HepG2 (cell line): Measurements from ENCODE around the gene KLF13. TPM values are rescaled to one million over a fixed set of nuclear protein-coding genes. Genes with fewer than 3 reads are reported as not detected.

Experiments
- ATAC-seq: fragments of 200-7000 bp; cut with Tn5 transposase; 3 replicates; pipeline ENCODE4 v1.9.1; 2020; ENCODE audit warnings: mild to moderate bottlenecking, moderate library complexity
- BruUV-seq: library from RNA; stranded (reverse); fragments of 400-500 nt; replicated peaks from 2 replicates; lab custom pipeline; 2021; lab: Mats Ljungman, UMichigan
- CTCF ChIA-PET: fragments of 300-600 bp; formaldehyde crosslinking; extraction: SDS; loops from one replicate; lab custom pipeline; 2021; ENCODE audit warnings: low total read pairs, inconsistent platforms, low intra/inter-chr PET ratio; lab: Yijun Ruan, JAX
- POLR2A ChIA-PET: fragments of 350-600 bp; sonication (Branson Sonifier 250); formaldehyde crosslinking; loops from one replicate; lab custom pipeline; 2020; ENCODE audit warnings: antibody characterized with exemption, inconsistent platforms; lab: Yijun Ruan, JAX
- DNase-seq: peaks from one replicate; pipeline ENCODE4 v3.0.0-alpha.2; 2015; ENCODE audit warnings: low spot score
- FAIRE-seq: peaks from 3 replicates; lab custom pipeline; 2011; peaks lifted over from hg19 to GRCh38; lab: Jason Lieb, UNC
- H2AFZ ChIP-seq: one replicate; pipeline ENCODE4 v1.6.1; 2011; ENCODE audit warnings: low read length, inconsistent platforms
- H3K27ac ChIP-seq: fragments of 300-600 bp; 3 replicates; pipeline ENCODE4 v1.8.0; 2011; ENCODE audit warnings: mixed run types, mild to moderate bottlenecking, mixed read lengths, low read length, inconsistent platforms; ENCODE audit not compliant: insufficient read depth; ENCODE audit errors: extremely low read length
- H3K27me3 ChIP-seq, 2 experiments: fragments of 200-600 bp in 1 of 2; 2 replicates in 1 of 2; 3 replicates in 1 of 2; pipeline versions ENCODE4 v1.6.0 to v1.8.0; 2011; ENCODE audit warnings: low read length in 2 of 2, mild to moderate bottlenecking in 2 of 2, moderate library complexity in 2 of 2, inconsistent platforms in 1 of 2; ENCODE audit not compliant: insufficient read depth in 2 of 2, control insufficient read depth in 1 of 2
- H3K36me3 ChIP-seq, 2 experiments: fragments of 200-600 bp in 1 of 2; replicated peaks in 1 of 2; 2 replicates in 1 of 2; 3 replicates in 1 of 2; pipeline versions ENCODE4 v1.5.1 to v1.8.0; 2011; ENCODE audit warnings: low read length in 2 of 2, inconsistent platforms in 1 of 2; ENCODE audit not compliant: insufficient read depth in 2 of 2, control insufficient read depth in 1 of 2
- H3K4me1 ChIP-seq: 2 replicates; pipeline ENCODE4 v1.5.1; 2012; ENCODE audit warnings: low read length, inconsistent platforms; ENCODE audit not compliant: insufficient read depth
- H3K4me2 ChIP-seq: 2 replicates; pipeline ENCODE4 v1.6.0; 2011; ENCODE audit warnings: low read depth, low read length, inconsistent platforms
- H3K4me3 ChIP-seq, 3 experiments: fragments of 200-600 bp in 1 of 3; sonication (generic), shearing (Covaris generic) in 1 of 3; replicated peaks in 1 of 3; 2 replicates each; pipeline ENCODE4 v1.5.1; 2011 to 2016; ENCODE audit warnings: low read length in 3 of 3, inconsistent platforms in 2 of 3, low read depth in 2 of 3, mild to moderate bottlenecking in 2 of 3, control low read depth in 1 of 3, mixed read lengths in 1 of 3; ENCODE audit not compliant: insufficient read depth in 1 of 3
- H3K79me2 ChIP-seq: one replicate; pipeline ENCODE4 v1.6.1; 2011; ENCODE audit warnings: low read length, inconsistent platforms; ENCODE audit not compliant: insufficient read depth
- H3K9ac ChIP-seq: 2 replicates; pipeline ENCODE4 v1.6.0; 2011; ENCODE audit warnings: mild to moderate bottlenecking, low read depth, low read length, inconsistent platforms; ENCODE audit not compliant: insufficient read depth
- H3K9me3 ChIP-seq: 2 replicates; pipeline ENCODE4 v1.5.1; 2012; ENCODE audit warnings: mild to moderate bottlenecking, low read length
- H4K20me1 ChIP-seq: 2 replicates; pipeline ENCODE4 v1.6.0; 2011; ENCODE audit warnings: inconsistent platforms, mild to moderate bottlenecking, low read length, moderate library complexity; ENCODE audit not compliant: insufficient read depth
- ELF3 ChIP-seq: IDR thresholded peaks from 2 replicates; pipeline ENCODE4 v1.6.1; 2016; ENCODE audit warnings: missing genetic modification reagents, missing compliant biosample characterization
- GATAD2A ChIP-seq: IDR thresholded peaks from 2 replicates; pipeline ENCODE4 v1.6.1; 2016
- HIVEP1 ChIP-seq: sonication (generic); formaldehyde crosslinking; IDR thresholded peaks from 2 replicates; pipeline ENCODE4 v1.4.0; 2020; ENCODE audit warnings: mild to moderate bottlenecking, missing genetic modification reagents
- HNRNPL ChIP-seq: fragments of 200-400 bp; formaldehyde crosslinking; IDR thresholded peaks from 2 replicates; pipeline ENCODE4 v1.6.1; 2017; ENCODE audit warnings: mild to moderate bottlenecking, low read depth, low read length
- KDM3A ChIP-seq: IDR thresholded peaks from 2 replicates; pipeline ENCODE4 v1.6.1; 2018; ENCODE audit warnings: low read depth, missing compliant biosample characterization
- SP5 ChIP-seq: IDR thresholded peaks from 2 replicates; pipeline ENCODE4 v1.6.1; 2016; ENCODE audit warnings: low read depth, borderline replicate concordance
- ZNF292 ChIP-seq: sonication (generic); formaldehyde crosslinking; IDR thresholded peaks from 2 replicates; pipeline ENCODE4 v1.8.1; 2022; ENCODE audit warnings: mild to moderate bottlenecking, low read depth, missing genetic modification reagents, borderline replicate concordance
- ZNF674 ChIP-seq: sonication (generic); formaldehyde crosslinking; IDR thresholded peaks from 2 replicates; pipeline ENCODE4 v1.5.0; 2020; ENCODE audit warnings: low read depth, mild to moderate bottlenecking, missing genetic modification reagents
- WGBS: methylation state at CpG from one replicate; pipeline ENCODE4 v1.1.6; 2017; ENCODE audit warnings: low lambda C conversion rate; 5-methylcytosine and 5-hydroxymethylcytosine counted together
- in situ Hi-C: cut with HindIII; loops from 2 replicates; pipeline ENCODE4 v1.10.0; 2017; ENCODE audit warnings: low pct_unique_long_range_greater_than_20kb; ENCODE audit not compliant: extremely low pct_ligation_motif_present
- intact Hi-C: fragments of 100-400 bp; cut with micrococcal nuclease; formaldehyde crosslinking; loops from one replicate; pipeline ENCODE4 v1.10.0; 2022; ENCODE audit not compliant: unreplicated experiment
- polyA plus RNA-seq, 8 experiments: library from polyadenylated mRNA; depleted of rRNA in 3 of 8; stranded (reverse) in 7 of 8; unstranded in 1 of 8; fragments of >200 nt; fragmentation: Illumina TruSeq in 4 of 8; extraction: Trizol in 4 of 8; gene quantifications; 2 replicates each; pipeline versions ENCODE4 v1.2.1 to v1.2.3, GENCODE V29; 2011 to 2016; ENCODE audit warnings: low read depth in 4 of 8, missing spikeins in 1 of 8, mixed read lengths in 1 of 8; ENCODE audit not compliant: insufficient read depth in 1 of 8
- total RNA-seq, 5 experiments: library from RNA; depleted of rRNA; stranded (reverse); fragments of >200 nt; fragmentation: Illumina TruSeq; extraction: Trizol; gene quantifications; 2 replicates each; pipeline ENCODE4 v1.2.3, GENCODE V29; 2016; ENCODE audit warnings: low read depth in 1 of 5
- TF ChIP-seq, protein P1 (sequence below): sonication (generic); formaldehyde crosslinking; IDR thresholded peaks from 2 replicates; pipeline ENCODE4 v1.9.0; 2022; ENCODE audit warnings: low read depth, missing genetic modification reagents
- TF ChIP-seq, protein P2 (sequence below): sonication (generic); formaldehyde crosslinking; IDR thresholded peaks from 2 replicates; pipeline ENCODE4 v1.4.0; 2020; ENCODE audit warnings: missing genetic modification reagents, borderline replicate concordance
- TF ChIP-seq, protein P3 (sequence below): IDR thresholded peaks from 2 replicates; pipeline ENCODE4 v1.4.0; 2020; ENCODE audit warnings: mild to moderate bottlenecking, missing genetic modification reagents
- TF ChIP-seq, protein P4 (sequence below): sonication (generic); formaldehyde crosslinking; IDR thresholded peaks from 2 replicates; pipeline ENCODE4 v1.9.0; 2022; ENCODE audit warnings: missing genetic modification reagents, mild to moderate bottlenecking, borderline replicate concordance

Gene KLF13
- total and polyA plus RNA-seq, 2 of the 13 experiments (the other 11 are each of a cell fraction or from before 2014, with no cell fraction given): 16.8 to 25.1 TPM

DNA sequence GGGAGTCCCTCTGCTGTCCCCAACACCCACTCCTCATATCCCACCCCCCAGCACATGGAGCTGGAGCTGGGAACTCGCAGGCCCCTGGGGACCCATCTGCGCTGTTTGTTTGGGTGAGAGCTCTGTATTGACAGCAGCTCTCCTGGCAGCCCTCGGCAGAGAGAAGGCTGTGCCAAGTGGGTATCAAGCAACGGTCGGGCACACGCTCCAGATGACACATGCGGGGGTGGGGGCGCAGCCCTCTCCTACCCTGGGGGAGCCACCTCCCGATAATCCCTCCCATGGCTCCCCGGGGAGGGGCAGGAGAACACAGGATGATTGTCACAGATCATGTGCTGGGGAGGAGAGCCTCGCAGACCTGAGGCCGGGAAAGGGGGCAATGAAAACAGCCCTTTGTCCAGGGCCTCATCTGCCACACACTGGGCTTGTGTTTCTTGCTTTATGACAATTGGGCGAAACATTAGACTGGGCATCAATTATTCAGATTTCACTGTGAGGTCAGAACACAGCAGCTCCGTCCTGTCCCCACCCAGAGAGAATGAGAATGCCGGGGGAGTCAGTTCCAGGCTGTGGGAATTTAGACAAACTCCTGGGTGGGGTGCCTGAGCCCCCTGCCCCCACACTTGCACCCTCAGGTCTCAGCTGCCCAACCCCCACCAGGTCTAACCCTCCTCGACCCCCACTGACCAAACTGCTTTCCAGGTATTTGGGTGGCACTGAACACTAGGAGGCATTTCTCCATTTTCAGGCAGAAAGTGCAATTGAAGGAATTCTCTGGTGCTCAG is 46.4 kb upstream of the KLF13 start:
- 9% methylated on average over 9 of the region's 16 CpGs for WGBS
- Histone ChIP-seq H3K4me2 (peak overlapping the region; percentile 74), H3K27ac (no peak overlapping the region), H3K4me1 (peaks cover 31% of the 10 kb centered on the region), H3K79me2 (no peaks in the 10 kb centered on the region), H3K27me3 (no peaks in the 10 kb centered on the region), H3K9me3 (no peaks in the 10 kb centered on the region), H3K36me3 (no peaks in the 10 kb centered on the region), H3K9ac (peak overlapping the region; percentile 39), H3K4me3 (peak overlapping the region; percentile 19 to 65 (median 36); a peak in 4 of 6 replicates), H2AFZ (peak overlapping the region; percentile 25), H4K20me1 (no peaks in the 10 kb centered on the region)
- ATAC-seq (peak; percentile 70), DNase-seq (peak; percentile 68), FAIRE-seq (no peak)
- no TSS peak for BruUV-seq
- in situ Hi-C loops (no loop called here), intact Hi-C loops (no loop called here)
- POLR2A ChIA-PET: interaction anchor here (1.2 to 1.9 kb wide), 3 partner anchors 14 to 17 kb away, joined by 4 to 12 read pairs (median 5); no protein-coding TSS in a partner anchor
- CTCF ChIA-PET: interaction anchor here (1.5 kb wide), 1 partner anchor 155 kb away, joined by 4 read pairs; no protein-coding TSS in a partner anchor
- TF ChIP-seq ZNF674 (CRISPR knock-in tag) (no peak), SP5 (CRISPR knock-in tag) (peak; percentile 52; the same call in 1 of the 2 replicates), HNRNPL (peak; percentile 98), HIVEP1 (CRISPR knock-in tag) (no peak), ZNF292 (peak; percentile 64; the same call in 1 of the 2 replicates), ELF3 (CRISPR knock-in tag) (no peak), KDM3A (CRISPR knock-in tag) (0 out of 2 replicates have a peak, but pooled peaks have one; percentile 25), GATAD2A (CRISPR knock-in tag) (0 out of 2 replicates have a peak, but pooled peaks have one; percentile 47)
- TF ChIP-seq, protein P1, sequence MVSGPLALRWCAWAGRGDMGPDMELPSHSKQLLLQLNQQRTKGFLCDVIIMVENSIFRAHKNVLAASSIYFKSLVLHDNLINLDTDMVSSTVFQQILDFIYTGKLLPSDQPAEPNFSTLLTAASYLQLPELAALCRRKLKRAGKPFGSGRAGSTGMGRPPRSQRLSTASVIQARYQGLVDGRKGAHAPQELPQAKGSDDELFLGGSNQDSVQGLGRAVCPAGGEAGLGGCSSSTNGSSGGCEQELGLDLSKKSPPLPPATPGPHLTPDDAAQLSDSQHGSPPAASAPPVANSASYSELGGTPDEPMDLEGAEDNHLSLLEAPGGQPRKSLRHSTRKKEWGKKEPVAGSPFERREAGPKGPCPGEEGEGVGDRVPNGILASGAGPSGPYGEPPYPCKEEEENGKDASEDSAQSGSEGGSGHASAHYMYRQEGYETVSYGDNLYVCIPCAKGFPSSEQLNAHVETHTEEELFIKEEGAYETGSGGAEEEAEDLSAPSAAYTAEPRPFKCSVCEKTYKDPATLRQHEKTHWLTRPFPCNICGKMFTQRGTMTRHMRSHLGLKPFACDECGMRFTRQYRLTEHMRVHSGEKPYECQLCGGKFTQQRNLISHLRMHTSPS (CRISPR knock-in tag): peak; percentile 72; the same call in 1 of the 2 replicates
- TF ChIP-seq, protein P2, sequence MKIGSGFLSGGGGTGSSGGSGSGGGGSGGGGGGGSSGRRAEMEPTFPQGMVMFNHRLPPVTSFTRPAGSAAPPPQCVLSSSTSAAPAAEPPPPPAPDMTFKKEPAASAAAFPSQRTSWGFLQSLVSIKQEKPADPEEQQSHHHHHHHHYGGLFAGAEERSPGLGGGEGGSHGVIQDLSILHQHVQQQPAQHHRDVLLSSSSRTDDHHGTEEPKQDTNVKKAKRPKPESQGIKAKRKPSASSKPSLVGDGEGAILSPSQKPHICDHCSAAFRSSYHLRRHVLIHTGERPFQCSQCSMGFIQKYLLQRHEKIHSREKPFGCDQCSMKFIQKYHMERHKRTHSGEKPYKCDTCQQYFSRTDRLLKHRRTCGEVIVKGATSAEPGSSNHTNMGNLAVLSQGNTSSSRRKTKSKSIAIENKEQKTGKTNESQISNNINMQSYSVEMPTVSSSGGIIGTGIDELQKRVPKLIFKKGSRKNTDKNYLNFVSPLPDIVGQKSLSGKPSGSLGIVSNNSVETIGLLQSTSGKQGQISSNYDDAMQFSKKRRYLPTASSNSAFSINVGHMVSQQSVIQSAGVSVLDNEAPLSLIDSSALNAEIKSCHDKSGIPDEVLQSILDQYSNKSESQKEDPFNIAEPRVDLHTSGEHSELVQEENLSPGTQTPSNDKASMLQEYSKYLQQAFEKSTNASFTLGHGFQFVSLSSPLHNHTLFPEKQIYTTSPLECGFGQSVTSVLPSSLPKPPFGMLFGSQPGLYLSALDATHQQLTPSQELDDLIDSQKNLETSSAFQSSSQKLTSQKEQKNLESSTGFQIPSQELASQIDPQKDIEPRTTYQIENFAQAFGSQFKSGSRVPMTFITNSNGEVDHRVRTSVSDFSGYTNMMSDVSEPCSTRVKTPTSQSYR (CRISPR knock-in tag): peak; percentile 12; the same call in 1 of the 2 replicates
- TF ChIP-seq, protein P3, sequence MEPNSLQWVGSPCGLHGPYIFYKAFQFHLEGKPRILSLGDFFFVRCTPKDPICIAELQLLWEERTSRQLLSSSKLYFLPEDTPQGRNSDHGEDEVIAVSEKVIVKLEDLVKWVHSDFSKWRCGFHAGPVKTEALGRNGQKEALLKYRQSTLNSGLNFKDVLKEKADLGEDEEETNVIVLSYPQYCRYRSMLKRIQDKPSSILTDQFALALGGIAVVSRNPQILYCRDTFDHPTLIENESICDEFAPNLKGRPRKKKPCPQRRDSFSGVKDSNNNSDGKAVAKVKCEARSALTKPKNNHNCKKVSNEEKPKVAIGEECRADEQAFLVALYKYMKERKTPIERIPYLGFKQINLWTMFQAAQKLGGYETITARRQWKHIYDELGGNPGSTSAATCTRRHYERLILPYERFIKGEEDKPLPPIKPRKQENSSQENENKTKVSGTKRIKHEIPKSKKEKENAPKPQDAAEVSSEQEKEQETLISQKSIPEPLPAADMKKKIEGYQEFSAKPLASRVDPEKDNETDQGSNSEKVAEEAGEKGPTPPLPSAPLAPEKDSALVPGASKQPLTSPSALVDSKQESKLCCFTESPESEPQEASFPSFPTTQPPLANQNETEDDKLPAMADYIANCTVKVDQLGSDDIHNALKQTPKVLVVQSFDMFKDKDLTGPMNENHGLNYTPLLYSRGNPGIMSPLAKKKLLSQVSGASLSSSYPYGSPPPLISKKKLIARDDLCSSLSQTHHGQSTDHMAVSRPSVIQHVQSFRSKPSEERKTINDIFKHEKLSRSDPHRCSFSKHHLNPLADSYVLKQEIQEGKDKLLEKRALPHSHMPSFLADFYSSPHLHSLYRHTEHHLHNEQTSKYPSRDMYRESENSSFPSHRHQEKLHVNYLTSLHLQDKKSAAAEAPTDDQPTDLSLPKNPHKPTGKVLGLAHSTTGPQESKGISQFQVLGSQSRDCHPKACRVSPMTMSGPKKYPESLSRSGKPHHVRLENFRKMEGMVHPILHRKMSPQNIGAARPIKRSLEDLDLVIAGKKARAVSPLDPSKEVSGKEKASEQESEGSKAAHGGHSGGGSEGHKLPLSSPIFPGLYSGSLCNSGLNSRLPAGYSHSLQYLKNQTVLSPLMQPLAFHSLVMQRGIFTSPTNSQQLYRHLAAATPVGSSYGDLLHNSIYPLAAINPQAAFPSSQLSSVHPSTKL (CRISPR knock-in tag): peak; percentile 19; the same call in 1 of the 2 replicates
- TF ChIP-seq, protein P4, sequence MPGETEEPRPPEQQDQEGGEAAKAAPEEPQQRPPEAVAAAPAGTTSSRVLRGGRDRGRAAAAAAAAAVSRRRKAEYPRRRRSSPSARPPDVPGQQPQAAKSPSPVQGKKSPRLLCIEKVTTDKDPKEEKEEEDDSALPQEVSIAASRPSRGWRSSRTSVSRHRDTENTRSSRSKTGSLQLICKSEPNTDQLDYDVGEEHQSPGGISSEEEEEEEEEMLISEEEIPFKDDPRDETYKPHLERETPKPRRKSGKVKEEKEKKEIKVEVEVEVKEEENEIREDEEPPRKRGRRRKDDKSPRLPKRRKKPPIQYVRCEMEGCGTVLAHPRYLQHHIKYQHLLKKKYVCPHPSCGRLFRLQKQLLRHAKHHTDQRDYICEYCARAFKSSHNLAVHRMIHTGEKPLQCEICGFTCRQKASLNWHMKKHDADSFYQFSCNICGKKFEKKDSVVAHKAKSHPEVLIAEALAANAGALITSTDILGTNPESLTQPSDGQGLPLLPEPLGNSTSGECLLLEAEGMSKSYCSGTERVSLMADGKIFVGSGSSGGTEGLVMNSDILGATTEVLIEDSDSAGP: 0 out of 2 replicates have a peak, but pooled peaks have one; percentile 13
